SK-N-SH (cell line): ENCODE measurements around the gene USB1. TPM values are rescaled to one million over a fixed set of nuclear protein-coding genes. Genes with fewer than 3 reads are reported as not detected.

ENCODE experiments used
- CTCF ChIA-PET: fragments of 300-600, 350-600 bp; formaldehyde crosslinking; extraction: SDS; loops from one replicate; lab custom pipeline; 2021; lab: Yijun Ruan, JAX
- POLR2A ChIA-PET: fragments of 350-600 bp; sonication (Branson Sonifier 250); formaldehyde crosslinking; extraction: SDS; loops from one replicate; lab custom pipeline; 2020; ENCODE audit warnings: antibody characterized with exemption, inconsistent platforms; lab: Yijun Ruan, JAX
- DNase-seq: peaks from one replicate; pipeline ENCODE4 v3.0.0; 2012
- H2AFZ ChIP-seq: fragments of 200-600 bp; sonication (generic); 2 replicates; pipeline ENCODE4 v1.8.1; 2016; ENCODE audit warnings: antibody characterized with exemption, mild to moderate bottlenecking, low read depth
- H3F3A ChIP-seq: fragments of 200-600 bp; sonication (generic); replicated peaks from 2 replicates; pipeline ENCODE3; 2016; ENCODE audit warnings: antibody characterized with exemption, mild to moderate bottlenecking; ENCODE audit not compliant: insufficient read depth
- H3K27ac ChIP-seq, 2 experiments: fragments of 200-500 bp in 1 of 2; fragments of 200-600 bp in 1 of 2; sonication (Bioruptor generic) in 1 of 2; sonication (generic), shearing (Covaris generic) in 1 of 2; 2 replicates each; pipeline versions ENCODE4 v1.5.1 to v1.6.1; 2014 to 2016; ENCODE audit warnings: low read depth in 2 of 2, inconsistent platforms in 1 of 2, low read length in 1 of 2, mild to moderate bottlenecking in 1 of 2, mixed read lengths in 1 of 2
- H3K27me3 ChIP-seq: fragments of 200-600 bp; sonication (generic), shearing (Covaris generic); 2 replicates; pipeline ENCODE4 v1.6.1; 2016; ENCODE audit warnings: mixed run types; ENCODE audit not compliant: insufficient read depth
- H3K36me3 ChIP-seq, 2 experiments: fragments of 200-500 bp in 1 of 2; fragments of 200-600 bp in 1 of 2; sonication (Bioruptor generic) in 1 of 2; sonication (generic) in 1 of 2; replicated peaks in 1 of 2; 2 replicates each; pipeline versions ENCODE3 to v1.5.1; 2014 to 2016; ENCODE audit warnings: low read length in 1 of 2, mild to moderate bottlenecking in 1 of 2; ENCODE audit not compliant: insufficient read depth in 2 of 2, control insufficient read depth in 1 of 2
- H3K4me1 ChIP-seq, 2 experiments: fragments of 200-500 bp in 1 of 2; fragments of 200-600 bp in 1 of 2; sonication (Bioruptor generic) in 1 of 2; sonication (generic), shearing (Covaris generic) in 1 of 2; 2 replicates each; pipeline versions ENCODE4 v1.5.1 to v1.6.1; 2014 to 2016; ENCODE audit warnings: low read depth in 1 of 2, low read length in 1 of 2, mixed run types in 1 of 2; ENCODE audit not compliant: insufficient read depth in 2 of 2, control insufficient read depth in 1 of 2
- H3K4me2 ChIP-seq: fragments of 200-600 bp; sonication (generic), shearing (Covaris generic); 2 replicates; pipeline ENCODE4 v1.6.1; 2017; ENCODE audit warnings: mixed run types
- H3K4me3 ChIP-seq, 2 experiments: fragments of 200-500 bp in 1 of 2; fragments of 200-600 bp in 1 of 2; sonication (Bioruptor generic) in 1 of 2; sonication (generic), shearing (Covaris generic) in 1 of 2; 2 replicates each; pipeline versions ENCODE4 v1.5.1 to v1.8.1; 2014 to 2016; ENCODE audit warnings: low read depth in 2 of 2, inconsistent platforms in 1 of 2, low read length in 1 of 2, mild to moderate bottlenecking in 1 of 2, mixed read lengths in 1 of 2, moderate library complexity in 1 of 2
- H3K79me2 ChIP-seq: fragments of 200-600 bp; sonication (generic); 2 replicates; pipeline ENCODE4 v1.8.1; 2017; ENCODE audit warnings: mild to moderate bottlenecking; ENCODE audit not compliant: insufficient read depth
- H3K9ac ChIP-seq: fragments of 200-600 bp; sonication (generic); 2 replicates; pipeline ENCODE4 v1.6.1; 2017; ENCODE audit warnings: mixed run types
- H3K9me2 ChIP-seq: fragments of 200-600 bp; sonication (generic); 2 replicates; pipeline ENCODE4 v1.6.1; 2017; ENCODE audit warnings: mixed run types
- H3K9me3 ChIP-seq: fragments of 200-600 bp; sonication (generic); 2 replicates; pipeline ENCODE4 v1.6.1; 2017; ENCODE audit warnings: mixed run types, mild to moderate bottlenecking, moderate library complexity
- H4K20me1 ChIP-seq: fragments of 200-600 bp; sonication (generic); 2 replicates; pipeline ENCODE4 v1.6.1; 2017; ENCODE audit warnings: mild to moderate bottlenecking, mixed run types; ENCODE audit not compliant: insufficient read depth
- CHD2 ChIP-seq: fragments of 150-350 bp; IDR thresholded peaks from 2 replicates; pipeline ENCODE4 v1.6.1; 2018; ENCODE audit warnings: low read length; ENCODE audit not compliant: partially characterized antibody
- EP300 ChIP-seq, 2 experiments: IDR thresholded peaks; 2 replicates each; pipeline versions ENCODE4 v1.4.0 to v1.6.1; 2012; ENCODE audit warnings: borderline replicate concordance in 1 of 2, low read depth in 1 of 2, low read length in 1 of 2
- EZH2phosphoT487 ChIP-seq: fragments of 200-600 bp; sonication (generic); IDR thresholded peaks from 2 replicates; pipeline ENCODE4 v1.6.1; 2017; ENCODE audit warnings: low read depth, mixed run types, mild to moderate bottlenecking, antibody characterized with exemption, moderate library complexity, borderline replicate concordance
- FOSL2 ChIP-seq: IDR thresholded peaks from 2 replicates; pipeline ENCODE4 v1.4.0; 2012; ENCODE audit warnings: low read depth, mild to moderate bottlenecking, moderate library complexity, borderline replicate concordance
- FOXJ3 ChIP-seq: sonication (generic); formaldehyde crosslinking; IDR thresholded peaks from 2 replicates; pipeline ENCODE4 v1.5.1; 2020; ENCODE audit warnings: mild to moderate bottlenecking, missing genetic modification reagents
- FOXM1 ChIP-seq: IDR thresholded peaks from 2 replicates; pipeline ENCODE4 v1.4.0; 2012; ENCODE audit warnings: low read depth, mild to moderate bottlenecking
- GATA2 ChIP-seq: sonication (generic); formaldehyde crosslinking; IDR thresholded peaks from 2 replicates; pipeline ENCODE4 v1.5.0; 2020; ENCODE audit warnings: mild to moderate bottlenecking, missing genetic modification reagents
- IRF3 ChIP-seq: fragments of 150-350 bp; IDR thresholded peaks from 2 replicates; pipeline ENCODE4 v1.6.1; 2016; ENCODE audit warnings: mild to moderate bottlenecking, low read depth, low read length
- JUND ChIP-seq: IDR thresholded peaks from 2 replicates; pipeline ENCODE4 v1.4.0; 2012
- NFIC ChIP-seq: IDR thresholded peaks from 2 replicates; pipeline ENCODE4 v1.4.0; 2012; ENCODE audit warnings: borderline replicate concordance
- NRF1 ChIP-seq: IDR thresholded peaks from 2 replicates; pipeline ENCODE4 v1.6.1; 2012; ENCODE audit warnings: low read depth, mild to moderate bottlenecking, low read length
- POLR2AphosphoS5 ChIP-seq: IDR thresholded peaks from 2 replicates; pipeline ENCODE4 v1.6.1; 2012; ENCODE audit warnings: low read depth, low read length
- REST ChIP-seq: IDR thresholded peaks from 2 replicates; pipeline ENCODE4 v1.6.1; 2012; ENCODE audit warnings: mild to moderate bottlenecking, low read depth, low read length, moderate library complexity
- SMC3 ChIP-seq: IDR thresholded peaks from 2 replicates; pipeline ENCODE4 v1.6.1; 2012; ENCODE audit warnings: low read depth, low read length, improper control_type of control experiment
- USF1 ChIP-seq: IDR thresholded peaks from 2 replicates; pipeline ENCODE4 v1.4.0; 2012; ENCODE audit warnings: low read depth, borderline replicate concordance
- USF2 ChIP-seq: fragments of 150-350 bp; IDR thresholded peaks from 2 replicates; pipeline ENCODE4 v1.6.1; 2017; ENCODE audit warnings: antibody characterized with exemption, low read length, low read depth, borderline replicate concordance
- YY1 ChIP-seq: IDR thresholded peaks from 2 replicates; pipeline ENCODE4 v1.4.0; 2012; ENCODE audit warnings: low read depth, mild to moderate bottlenecking
- WGBS: methylation state at CpG from one replicate; pipeline ENCODE4 v1.1.6; 2017; ENCODE audit warnings: low lambda C conversion rate; 5-methylcytosine and 5-hydroxymethylcytosine counted together
- polyA plus RNA-seq, 3 experiments: library from polyadenylated mRNA; depleted of rRNA; stranded (reverse); fragments of >200 nt; gene quantifications; 2 replicates each; pipeline ENCODE4 v1.2.3, GENCODE V29; 2012
- TF ChIP-seq, protein P1 (sequence below): IDR thresholded peaks from 2 replicates; pipeline ENCODE4 v1.4.0; 2012; ENCODE audit warnings: low read depth

Gene USB1
- polyA plus RNA-seq, 1 of the 3 experiments (the other 2 are of a cell fraction): 94.1 TPM

DNA sequence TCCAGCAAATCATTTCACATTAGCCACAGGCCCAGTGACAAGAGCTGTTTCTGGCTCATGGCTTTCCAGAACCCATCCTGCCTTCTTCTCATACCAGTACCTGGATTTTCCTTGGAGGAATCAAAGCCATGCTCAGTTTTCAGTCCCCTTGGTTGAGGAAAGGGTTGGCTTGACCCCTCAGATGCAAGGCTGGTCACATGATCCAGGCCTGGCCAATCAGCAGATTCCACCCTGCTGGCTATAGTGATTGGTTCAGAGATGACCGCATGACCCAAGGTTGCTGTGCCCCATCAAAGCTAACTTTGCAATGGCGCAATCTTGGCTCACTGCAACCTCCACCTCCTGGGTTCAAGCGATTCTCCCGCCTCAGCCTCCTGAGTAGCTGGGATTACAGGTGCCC, 69.4 kb downstream of the USB1 start:
- no peak overlapping the region for H3K27ac ChIP-seq
- H3K9ac ChIP-seq: no peak overlapping the region
- TF ChIP-seq SMC3: no peak
- no peak for TF ChIP-seq POLR2AphosphoS5
- TF ChIP-seq EZH2phosphoT487: no peak
- no peak for TF ChIP-seq USF1
- TF ChIP-seq YY1: no peak
- TF ChIP-seq FOXJ3 (CRISPR knock-in tag): no peak
- TF ChIP-seq IRF3: no peak
- TF ChIP-seq NFIC: no peak
- TF ChIP-seq NRF1: no peak
- TF ChIP-seq FOXM1: no peak
- no peak for TF ChIP-seq JUND
- TF ChIP-seq, protein P1, sequence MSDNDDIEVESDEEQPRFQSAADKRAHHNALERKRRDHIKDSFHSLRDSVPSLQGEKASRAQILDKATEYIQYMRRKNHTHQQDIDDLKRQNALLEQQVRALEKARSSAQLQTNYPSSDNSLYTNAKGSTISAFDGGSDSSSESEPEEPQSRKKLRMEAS: no peak
- no peak for TF ChIP-seq CHD2
- no peak for TF ChIP-seq USF2
- no peak for TF ChIP-seq REST
- TF ChIP-seq FOSL2: no peak
- TF ChIP-seq GATA2: no peak
- no peak for TF ChIP-seq EP300 (IDR thresholded peaks at IDR 0.05; ENCODE audit: borderline replicate concordance in 1 of 2, low read depth in 1 of 2, low read length in 1 of 2)
- no peaks in the 10 kb centered on the region for H4K20me1 ChIP-seq
- H3K4me3 ChIP-seq: no peak overlapping the region
- H3K79me2 ChIP-seq: no peaks in the 10 kb centered on the region
- H2AFZ ChIP-seq: no peak overlapping the region
- H3K9me2 ChIP-seq: no peaks in the 10 kb centered on the region
- no peaks in the 10 kb centered on the region for H3K36me3 ChIP-seq
- DNase-seq: no peak
- no peaks in the 10 kb centered on the region for H3K4me1 ChIP-seq
- no peaks in the 10 kb centered on the region; the same call in 1 of the 2 replicates for H3K9me3 ChIP-seq
- no peaks in the 10 kb centered on the region for H3K27me3 ChIP-seq
- no CpG with 5 or more reads among the region's 4 CpGs for WGBS
- no peak overlapping the region for H3K4me2 ChIP-seq
- ChIA-PET CTCF (interaction anchor here (0.6 to 1.7 kb wide), 3 partner anchors 26 to 49 kb away, joined by 3 to 4 read pairs (median 3); no protein-coding TSS in a partner anchor), POLR2A (no interaction called here)
- H3F3A ChIP-seq: no peaks in the 10 kb centered on the region

Other genes with a start within 250 kb of the USB1 start
- gene KIFC3, start 198.9 kb upstream of the USB1 start, polyA plus RNA-seq (2012; rRNA removed): 65.4 and 68.0 TPM in 2 replicates
- 0.05 TPM in 1 of 2 replicates, not detected in the other for gene CNGB1, start 30.3 kb upstream of the USB1 start, polyA plus RNA-seq (2012; rRNA removed)
- 4.8 and 7.6 TPM in 2 replicates for gene ZNF319, start 735 bp upstream of the USB1 start, polyA plus RNA-seq (2012; rRNA removed)
- gene MMP15, start 24.3 kb downstream of the USB1 start, polyA plus RNA-seq (2012; rRNA removed): 2.6 and 3.1 TPM in 2 replicates
- gene CFAP20, start 128.0 kb downstream of the USB1 start, polyA plus RNA-seq (2012; rRNA removed): 61.6 and 65.9 TPM in 2 replicates
- gene CSNK2A2, start 196.7 kb downstream of the USB1 start, polyA plus RNA-seq (2012; rRNA removed): 25.8 and 27.0 TPM in 2 replicates